ENCODE results near the gene ZNF423. TPM values are rescaled to one million over a fixed set of nuclear protein-coding genes. Genes with fewer than 3 reads are reported as not detected.

ZNF423 gene
- total RNA-seq, 2 experiments from 2014 or later, result not detected

- H3K4me1 Mint-ChIP-seq, result no peaks in the 10 kb centered on the region
- no peak for DNase-seq
- no peaks in the 10 kb centered on the region for H3K27me3 Mint-ChIP-seq
- no peaks in the 10 kb centered on the region for H3K9me3 Mint-ChIP-seq (ENCODE audit: low read depth)
- ChIA-PET POLR2A (no interaction called here), CTCF (no interaction called here)
- no peak for ATAC-seq
- H3K36me3 Mint-ChIP-seq (ENCODE audit: low read depth), result no peaks in the 10 kb centered on the region
- intact Hi-C loops (cut with DNase I, micrococcal nuclease), result no loop called here
- no peak overlapping the region for H3K4me3 Mint-ChIP-seq
- H3K27ac Mint-ChIP-seq, result no peak overlapping the region
These were observed 79.8 kb downstream of the ZNF423 start for GRCh38 chr16:49776085-49776595.

GRCh38 chr16:49775581-49775980 is 80.3 kb downstream of the ZNF423 start:
- Mint-ChIP-seq H3K27ac (no peak overlapping the region), H3K9me3 (ENCODE audit: low read depth) (no peaks in the 10 kb centered on the region), H3K4me1 (no peaks in the 10 kb centered on the region), H3K36me3 (ENCODE audit: low read depth) (no peaks in the 10 kb centered on the region), H3K27me3 (no peaks in the 10 kb centered on the region), H3K4me3 (no peak overlapping the region)
- ChIA-PET CTCF (no interaction called here), POLR2A (no interaction called here)
- intact Hi-C loops (cut with DNase I, micrococcal nuclease), result no loop called here
- ATAC-seq (no peak), DNase-seq (no peak)

- ATAC-seq, result no peak
- H3K27me3 Mint-ChIP-seq, result no peaks in the 10 kb centered on the region
- intact Hi-C loops (cut with DNase I, micrococcal nuclease), result no loop called here
- POLR2A ChIA-PET, result no interaction called here
- H3K4me1 Mint-ChIP-seq, result no peaks in the 10 kb centered on the region
- H3K9me3 Mint-ChIP-seq (ENCODE audit: low read depth), result no peaks in the 10 kb centered on the region
- CTCF ChIA-PET, result no interaction called here
- DNase-seq, result no peak
- no peak overlapping the region for H3K4me3 Mint-ChIP-seq
- no peaks in the 10 kb centered on the region for H3K36me3 Mint-ChIP-seq (ENCODE audit: low read depth)
- no peak overlapping the region for H3K27ac Mint-ChIP-seq
These were observed 80.9 kb downstream of the ZNF423 start for GRCh38 chr16:49775018-49775417.

DNA sequence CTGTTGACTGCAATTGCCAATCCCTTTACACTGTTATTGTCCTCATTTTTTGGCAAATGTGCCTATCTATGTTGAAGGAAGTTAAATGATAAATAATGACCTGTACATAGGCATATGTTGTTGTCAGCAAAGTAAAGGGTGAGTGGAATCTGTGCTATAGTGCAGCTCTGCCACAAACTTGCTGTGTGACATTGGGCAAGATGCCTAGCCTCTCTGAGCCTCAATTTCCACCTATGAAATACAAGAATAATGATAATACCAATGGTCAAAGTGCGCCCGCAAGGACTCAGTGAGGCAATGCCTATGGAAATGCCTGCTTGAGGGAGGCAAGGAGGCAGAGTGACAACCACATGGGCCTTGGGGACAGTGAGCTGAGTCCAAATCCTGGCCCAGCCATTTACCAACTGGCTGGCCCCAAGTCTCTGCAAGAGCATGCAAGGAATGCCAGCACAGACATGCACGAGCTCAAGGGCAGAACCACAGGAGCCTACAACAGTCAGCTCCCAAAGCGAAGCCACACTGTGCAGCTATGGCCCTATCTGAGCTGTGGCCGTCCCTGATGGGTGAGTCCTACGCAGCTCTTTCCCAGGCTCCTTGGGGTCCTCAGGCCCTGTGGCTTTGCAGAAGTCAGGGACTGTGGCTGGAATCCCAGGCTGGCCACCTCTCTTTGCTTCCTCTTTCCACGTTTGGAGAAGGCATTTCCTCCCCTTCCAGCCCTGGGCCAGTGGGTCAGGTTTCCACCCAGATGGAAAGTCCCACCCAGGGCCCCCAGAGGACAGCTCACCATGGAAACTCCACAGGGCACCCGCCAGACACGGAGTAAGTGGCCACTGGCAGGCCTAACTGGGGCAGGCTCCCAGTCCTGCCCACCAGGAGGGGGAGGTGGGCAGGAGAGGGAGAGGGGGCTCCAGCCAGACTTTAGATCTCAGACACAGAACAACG is 82.1 kb downstream of the ZNF423 start:
- H3K36me3 Mint-ChIP-seq (ENCODE audit: low read depth), result no peaks in the 10 kb centered on the region
- POLR2A ChIA-PET, result no interaction called here
- no peak overlapping the region for H3K4me3 Mint-ChIP-seq
- CTCF ChIA-PET, result no interaction called here
- no peak for DNase-seq
- intact Hi-C loops (cut with DNase I, micrococcal nuclease), result no loop called here
- no peak for ATAC-seq
- H3K9me3 Mint-ChIP-seq (ENCODE audit: low read depth), result no peaks in the 10 kb centered on the region
- no peaks in the 10 kb centered on the region for H3K27me3 Mint-ChIP-seq
- no peak overlapping the region for H3K27ac Mint-ChIP-seq
- no peaks in the 10 kb centered on the region for H3K4me1 Mint-ChIP-seq

DNA sequence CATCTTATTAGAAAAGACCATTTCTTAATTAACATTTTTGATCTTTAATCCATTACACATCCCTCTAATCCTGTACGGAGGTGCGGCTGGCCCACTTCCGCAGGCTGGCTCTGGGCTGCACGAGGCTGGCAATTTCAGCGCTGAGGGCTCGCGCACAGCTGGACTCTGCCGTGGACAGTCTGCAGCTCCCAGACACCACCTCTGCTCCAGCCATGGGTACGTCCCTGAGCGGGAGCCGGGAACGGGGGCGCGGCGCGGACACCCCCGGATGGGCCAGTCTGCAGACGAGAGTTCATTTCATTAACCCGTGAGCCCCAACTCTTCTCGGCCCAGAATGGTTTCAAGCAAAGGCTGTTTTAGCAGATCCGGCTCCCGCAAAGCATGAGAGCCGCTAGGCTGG is 87.9 kb downstream of the ZNF423 start:
- Mint-ChIP-seq H3K4me1 (no peaks in the 10 kb centered on the region), H3K27me3 (no peaks in the 10 kb centered on the region), H3K4me3 (no peak overlapping the region), H3K9me3 (ENCODE audit: low read depth) (no peaks in the 10 kb centered on the region), H3K27ac (no peak overlapping the region), H3K36me3 (ENCODE audit: low read depth) (no peaks in the 10 kb centered on the region)
- intact Hi-C loops (cut with DNase I, micrococcal nuclease), result no loop called here
- ATAC-seq (no peak), DNase-seq (no peak)
- ChIA-PET CTCF (no interaction called here), POLR2A (no interaction called here)

- intact Hi-C loops (cut with DNase I, micrococcal nuclease), result no loop called here
- no peaks in the 10 kb centered on the region for H3K36me3 Mint-ChIP-seq (ENCODE audit: low read depth)
- ChIA-PET CTCF (no interaction called here), POLR2A (no interaction called here)
- DNase-seq, result no peak
- ATAC-seq, result no peak
- no peaks in the 10 kb centered on the region for H3K4me1 Mint-ChIP-seq
- H3K27ac Mint-ChIP-seq, result no peak overlapping the region
- no peak overlapping the region for H3K4me3 Mint-ChIP-seq
- no peaks in the 10 kb centered on the region for H3K9me3 Mint-ChIP-seq (ENCODE audit: low read depth)
- no peaks in the 10 kb centered on the region for H3K27me3 Mint-ChIP-seq
These were observed 88.5 kb downstream of the ZNF423 start for GRCh38 chr16:49767414-49767813.

- no peak overlapping the region for H3K4me3 Mint-ChIP-seq
- no peaks in the 10 kb centered on the region for H3K27me3 Mint-ChIP-seq
- no peaks in the 10 kb centered on the region for H3K9me3 Mint-ChIP-seq (ENCODE audit: low read depth)
- ATAC-seq, result no peak
- intact Hi-C loops (cut with DNase I, micrococcal nuclease), result no loop called here
- H3K4me1 Mint-ChIP-seq, result no peaks in the 10 kb centered on the region
- ChIA-PET CTCF (no interaction called here), POLR2A (no interaction called here)
- DNase-seq, result no peak
- no peaks in the 10 kb centered on the region for H3K36me3 Mint-ChIP-seq (ENCODE audit: low read depth)
- no peak overlapping the region for H3K27ac Mint-ChIP-seq
These were observed 89.7 kb downstream of the ZNF423 start for GRCh38 chr16:49766225-49766624.

DNA sequence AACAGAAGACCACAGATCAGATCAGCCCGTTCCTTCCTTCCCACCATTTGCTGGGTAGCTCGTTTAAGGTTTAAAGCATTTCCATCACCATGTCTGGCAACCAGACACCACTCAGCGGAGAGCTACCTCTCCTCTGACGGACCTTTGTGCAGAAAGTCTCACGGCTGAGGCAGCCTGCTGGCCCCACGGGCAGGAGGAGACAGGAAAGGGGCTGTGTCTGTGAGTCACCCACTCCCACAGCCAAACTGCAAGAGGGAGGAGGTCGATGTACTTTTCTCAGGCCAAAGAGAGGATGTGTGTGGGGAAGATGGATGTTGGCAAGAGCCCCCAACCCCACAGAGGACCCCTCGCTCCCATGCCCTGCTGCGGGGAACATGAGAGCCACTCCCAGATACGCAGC is 92.1 kb downstream of the ZNF423 start:
- DNase-seq (no peak), ATAC-seq (no peak)
- POLR2A ChIA-PET, result no interaction called here
- no peaks in the 10 kb centered on the region for H3K36me3 Mint-ChIP-seq (ENCODE audit: low read depth)
- H3K27me3 Mint-ChIP-seq, result no peaks in the 10 kb centered on the region
- CTCF ChIA-PET, result no interaction called here
- H3K9me3 Mint-ChIP-seq (ENCODE audit: low read depth), result no peaks in the 10 kb centered on the region
- H3K4me1 Mint-ChIP-seq, result no peaks in the 10 kb centered on the region
- no peak overlapping the region for H3K4me3 Mint-ChIP-seq
- H3K27ac Mint-ChIP-seq, result no peak overlapping the region
- intact Hi-C loops (cut with DNase I, micrococcal nuclease), result no loop called here

- ChIA-PET CTCF (no interaction called here), POLR2A (no interaction called here)
- Mint-ChIP-seq H3K4me3 (no peak overlapping the region), H3K27ac (no peak overlapping the region), H3K9me3 (ENCODE audit: low read depth) (no peaks in the 10 kb centered on the region), H3K27me3 (peaks cover 9% of the 10 kb centered on the region), H3K36me3 (ENCODE audit: low read depth) (no peaks in the 10 kb centered on the region), H3K4me1 (no peaks in the 10 kb centered on the region)
- DNase-seq (no peak), ATAC-seq (no peak)
- intact Hi-C loops (cut with DNase I, micrococcal nuclease), result no loop called here
These were observed 95.1 kb downstream of the ZNF423 start for GRCh38 chr16:49760815-49761214.

GRCh38 chr16:49757559-49758069 is 98.3 kb downstream of the ZNF423 start:
- no peaks in the 10 kb centered on the region for H3K36me3 Mint-ChIP-seq (ENCODE audit: low read depth)
- H3K9me3 Mint-ChIP-seq (ENCODE audit: low read depth), result no peaks in the 10 kb centered on the region
- H3K27me3 Mint-ChIP-seq, result peaks cover 28% of the 10 kb centered on the region
- H3K27ac Mint-ChIP-seq, result no peak overlapping the region
- ChIA-PET POLR2A (no interaction called here), CTCF (no interaction called here)
- no peak overlapping the region for H3K4me3 Mint-ChIP-seq
- DNase-seq (no peak), ATAC-seq (no peak)
- H3K4me1 Mint-ChIP-seq, result peaks cover 10% of the 10 kb centered on the region
- intact Hi-C loops (cut with DNase I, micrococcal nuclease), result no loop called here

DNA sequence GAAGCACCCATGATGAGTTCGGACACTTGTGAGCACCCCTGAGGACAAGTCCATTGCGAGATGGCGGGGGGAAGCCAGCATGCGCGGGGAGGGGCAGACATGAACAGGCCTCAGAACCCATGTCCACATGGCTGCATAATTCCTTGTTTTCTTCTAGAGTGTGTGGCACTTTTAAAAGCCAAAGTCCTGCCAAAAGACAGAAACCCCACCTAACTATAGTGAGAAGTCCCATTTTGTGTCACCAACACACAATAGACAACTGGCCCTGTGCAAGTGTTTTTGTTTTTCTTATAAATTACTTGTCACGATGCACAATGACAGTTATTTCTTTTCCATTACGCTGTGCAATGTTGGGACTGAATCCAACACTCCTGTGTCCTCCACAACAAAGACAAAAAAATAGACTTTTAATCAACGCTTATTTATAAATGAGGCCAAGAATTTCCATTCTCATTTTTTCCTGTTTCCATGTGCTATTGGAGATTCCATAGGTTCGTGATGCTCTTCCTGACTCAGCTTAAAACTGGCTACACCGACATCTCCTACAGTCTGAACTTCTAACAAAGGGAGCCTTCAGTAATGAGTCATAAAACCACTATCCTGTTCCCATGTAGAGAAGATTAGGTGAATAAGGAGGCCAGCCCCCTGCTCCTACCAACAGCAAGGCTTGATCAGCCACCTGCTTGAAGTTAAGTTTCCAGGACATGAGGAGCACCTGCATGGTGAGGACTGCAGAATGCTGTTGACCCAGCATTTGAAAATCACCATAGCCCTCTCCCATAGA is 98.9 kb downstream of the ZNF423 start:
- CTCF ChIA-PET, result no interaction called here
- ATAC-seq, result peak; percentile 30
- no peaks in the 10 kb centered on the region for H3K9me3 Mint-ChIP-seq (ENCODE audit: low read depth)
- H3K4me3 Mint-ChIP-seq, result no peak overlapping the region
- peaks cover 10% of the 10 kb centered on the region for H3K4me1 Mint-ChIP-seq
- no peak for DNase-seq
- intact Hi-C loops (cut with DNase I, micrococcal nuclease), result no loop called here
- H3K36me3 Mint-ChIP-seq (ENCODE audit: low read depth), result no peaks in the 10 kb centered on the region
- POLR2A ChIA-PET, result no interaction called here
- peaks cover 32% of the 10 kb centered on the region for H3K27me3 Mint-ChIP-seq
- no peak overlapping the region for H3K27ac Mint-ChIP-seq

All from activated CD4-positive, alpha-beta T cell treated with anti-CD3 and anti-CD28 coated beads for 36 hours (primary cell).